GM06990 (cell line): ENCODE results near the gene CD82.

Experiments used
- DNase-seq: peaks from one replicate; pipeline ENCODE4 v3.0.0-alpha.2; 2011; ENCODE audit not compliant: insufficient read length; ENCODE audit errors: extremely low read depth
- H3K27me3 ChIP-seq: replicated peaks from 2 replicates; pipeline ENCODE4 v1.6.0; 2011; ENCODE audit warnings: low read length; ENCODE audit not compliant: control insufficient read depth, insufficient read depth
- H3K36me3 ChIP-seq: 2 replicates; pipeline ENCODE4 v1.5.1; 2011; ENCODE audit warnings: low read length; ENCODE audit not compliant: control insufficient read depth, insufficient read depth
- H3K4me3 ChIP-seq: replicated peaks from 2 replicates; pipeline ENCODE4 v1.5.1; 2011; ENCODE audit warnings: low read depth, mild to moderate bottlenecking, control low read depth, low read length
- TF ChIP-seq, protein P1 (sequence below): IDR thresholded peaks from 2 replicates; pipeline ENCODE4 v1.5.1; 2011; ENCODE audit warnings: low read length, control low read depth, mild to moderate bottlenecking, inconsistent platforms; ENCODE audit not compliant: insufficient read depth, poor library complexity, severe bottlenecking

CD82 gene

GRCh38 chr11:44629732-44630345, 64.4 kb downstream of the CD82 start:
- TF ChIP-seq, protein P1, sequence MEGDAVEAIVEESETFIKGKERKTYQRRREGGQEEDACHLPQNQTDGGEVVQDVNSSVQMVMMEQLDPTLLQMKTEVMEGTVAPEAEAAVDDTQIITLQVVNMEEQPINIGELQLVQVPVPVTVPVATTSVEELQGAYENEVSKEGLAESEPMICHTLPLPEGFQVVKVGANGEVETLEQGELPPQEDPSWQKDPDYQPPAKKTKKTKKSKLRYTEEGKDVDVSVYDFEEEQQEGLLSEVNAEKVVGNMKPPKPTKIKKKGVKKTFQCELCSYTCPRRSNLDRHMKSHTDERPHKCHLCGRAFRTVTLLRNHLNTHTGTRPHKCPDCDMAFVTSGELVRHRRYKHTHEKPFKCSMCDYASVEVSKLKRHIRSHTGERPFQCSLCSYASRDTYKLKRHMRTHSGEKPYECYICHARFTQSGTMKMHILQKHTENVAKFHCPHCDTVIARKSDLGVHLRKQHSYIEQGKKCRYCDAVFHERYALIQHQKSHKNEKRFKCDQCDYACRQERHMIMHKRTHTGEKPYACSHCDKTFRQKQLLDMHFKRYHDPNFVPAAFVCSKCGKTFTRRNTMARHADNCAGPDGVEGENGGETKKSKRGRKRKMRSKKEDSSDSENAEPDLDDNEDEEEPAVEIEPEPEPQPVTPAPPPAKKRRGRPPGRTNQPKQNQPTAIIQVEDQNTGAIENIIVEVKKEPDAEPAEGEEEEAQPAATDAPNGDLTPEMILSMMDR: no peak

GRCh38 chr11:44630511-44631210, 65.2 kb downstream of the CD82 start:
- Histone ChIP-seq H3K27me3 (no peaks in the 10 kb centered on the region; the same call in 1 of the 2 replicates), H3K4me3 (no peak overlapping the region), H3K36me3 (no peaks in the 10 kb centered on the region)
- TF ChIP-seq, protein P1: no peak
- no peak for DNase-seq

More at GRCh38 chr11:44629732-44630345, 64.4 kb downstream of the CD82 start:
- Histone ChIP-seq H3K4me3 (no peak overlapping the region), H3K27me3 (no peaks in the 10 kb centered on the region; the same call in 1 of the 2 replicates), H3K36me3 (no peaks in the 10 kb centered on the region)
- no peak for DNase-seq

- DNase-seq: no peak
- Histone ChIP-seq H3K36me3 (no peaks in the 10 kb centered on the region), H3K4me3 (no peak overlapping the region), H3K27me3 (no peaks in the 10 kb centered on the region; the same call in 1 of the 2 replicates)
- TF ChIP-seq, protein P1: no peak
Measured at GRCh38 chr11:44631831-44632230, 66.4 kb downstream of the CD82 start.

DNA sequence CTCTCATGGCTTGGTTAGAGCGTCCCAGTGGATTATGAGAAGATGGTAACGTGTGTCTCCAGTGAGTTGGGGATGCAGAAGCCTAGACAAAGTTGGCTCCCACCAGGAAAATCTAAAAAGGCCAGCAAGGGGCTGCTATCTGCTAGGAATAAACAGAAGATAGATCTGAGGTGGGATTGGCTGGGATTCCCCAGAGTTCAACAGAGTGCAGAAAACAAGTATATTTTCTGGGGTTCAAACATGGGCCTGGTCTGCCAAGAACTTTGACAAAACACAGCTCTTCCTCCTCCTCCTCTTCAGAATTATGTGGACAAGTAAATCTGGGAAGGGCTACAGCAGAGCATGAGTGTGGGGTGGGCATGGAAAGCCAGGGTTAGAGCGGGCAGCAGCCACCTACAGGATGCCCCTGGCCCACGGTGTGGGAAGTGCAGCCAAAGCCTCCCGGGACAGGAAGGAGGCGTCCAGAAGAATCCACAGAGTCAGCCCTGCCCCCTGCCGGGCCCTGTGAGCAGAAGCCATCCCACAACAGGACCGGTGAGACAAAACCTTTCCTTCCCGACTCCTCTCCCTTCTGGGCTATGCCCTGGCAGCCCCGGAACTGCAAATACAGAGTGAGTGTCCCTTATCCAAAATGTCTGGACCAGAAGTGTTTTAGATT, 67.1 kb downstream of the CD82 start:
- Histone ChIP-seq H3K4me3 (no peak overlapping the region), H3K27me3 (no peaks in the 10 kb centered on the region; the same call in 1 of the 2 replicates), H3K36me3 (no peaks in the 10 kb centered on the region)
- TF ChIP-seq, protein P1: peak; percentile 73
- no peak for DNase-seq

DNA sequence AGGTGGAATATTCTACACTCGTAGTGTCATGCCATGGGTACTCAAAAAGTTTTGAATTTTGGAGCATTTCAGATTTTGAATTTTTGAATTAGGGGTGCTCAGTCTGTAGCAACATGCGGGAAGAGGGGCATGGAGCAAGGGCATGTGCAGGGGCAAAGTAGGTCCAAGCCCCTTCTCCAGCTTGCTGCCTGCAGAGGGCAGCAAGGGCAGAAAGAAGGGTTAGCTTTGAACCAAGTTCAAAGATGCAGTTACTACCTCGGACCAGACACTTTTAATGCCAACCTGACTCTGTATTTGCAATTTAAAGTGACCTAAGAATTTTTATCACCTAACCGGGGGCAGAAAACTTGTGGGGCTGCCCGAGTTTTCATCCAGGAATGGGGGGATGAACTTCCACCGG, 68.2 kb downstream of the CD82 start:
- DNase-seq: no peak
- TF ChIP-seq, protein P1: peak; percentile 35
- no peaks in the 10 kb centered on the region; the same call in 1 of the 2 replicates for H3K27me3 ChIP-seq
- H3K4me3 ChIP-seq: no peak overlapping the region
- no peaks in the 10 kb centered on the region for H3K36me3 ChIP-seq
